Measurements from ENCODE around the gene LHPP.

The LHPP gene

GRCh38 chr10:124645467-124646095, 184.0 kb downstream of the LHPP start:
- Histone ChIP-seq H3K9me3 (ENCODE audit: control insufficient read depth, insufficient read depth, low read length) (no peaks in the 10 kb centered on the region), H3K4me1 (ENCODE audit: control insufficient read depth, low read length) (peaks cover 50% of the 10 kb centered on the region), H3K9me2 (replicated peaks; ENCODE audit: control insufficient read depth, low read length) (no peaks in the 10 kb centered on the region), H3K79me2 (ENCODE audit: control insufficient read depth, low read length) (peaks cover 72% of the 10 kb centered on the region), H4K20me1 (ENCODE audit: control insufficient read depth, insufficient read depth, low read depth, low read length) (peaks cover 7% of the 10 kb centered on the region; the same call in 1 of the 2 replicates), H3K36me3 (ENCODE audit: control insufficient read depth, low read length) (peaks cover 12% of the 10 kb centered on the region), H3K27me3 (ENCODE audit: control insufficient read depth, low read length) (no peaks in the 10 kb centered on the region), H3K4me3 (ENCODE audit: low read length) (no peak overlapping the region), H3F3A (ENCODE audit: control insufficient read depth, insufficient read depth) (no peaks in the 10 kb centered on the region), H3K4me2 (ENCODE audit: low read length) (no peak overlapping the region), H3K27ac (ENCODE audit: low read depth, low read length) (no peak overlapping the region)
- TF ChIP-seq EZH2phosphoT487 (IDR thresholded peaks at IDR 0.05; ENCODE audit: borderline replicate concordance, low read length) (no peak), CTCF (IDR thresholded peaks at IDR 0.05; ENCODE audit: low read depth, low read length, poor library complexity, severe bottlenecking) (no peak)

- Histone ChIP-seq H4K20me1 (ENCODE audit: control insufficient read depth, insufficient read depth, low read depth, low read length) (peaks cover 7% of the 10 kb centered on the region; the same call in 1 of the 2 replicates), H3K9me2 (replicated peaks; ENCODE audit: control insufficient read depth, low read length) (no peaks in the 10 kb centered on the region), H3K27ac (ENCODE audit: low read depth, low read length) (no peak overlapping the region), H3K27me3 (ENCODE audit: control insufficient read depth, low read length) (no peaks in the 10 kb centered on the region), H3K4me1 (ENCODE audit: control insufficient read depth, low read length) (peaks cover 47% of the 10 kb centered on the region), H3F3A (ENCODE audit: control insufficient read depth, insufficient read depth) (no peaks in the 10 kb centered on the region), H3K4me2 (ENCODE audit: low read length) (no peak overlapping the region), H3K36me3 (ENCODE audit: control insufficient read depth, low read length) (peaks cover 12% of the 10 kb centered on the region), H3K4me3 (ENCODE audit: low read length) (no peak overlapping the region), H3K9me3 (ENCODE audit: control insufficient read depth, insufficient read depth, low read length) (no peaks in the 10 kb centered on the region), H3K79me2 (ENCODE audit: control insufficient read depth, low read length) (peaks cover 63% of the 10 kb centered on the region)
- TF ChIP-seq EZH2phosphoT487 (IDR thresholded peaks at IDR 0.05; ENCODE audit: borderline replicate concordance, low read length) = no peak
- TF ChIP-seq CTCF (IDR thresholded peaks at IDR 0.05; ENCODE audit: low read depth, low read length, poor library complexity, severe bottlenecking) = no peak
These were observed 185.1 kb downstream of the LHPP start for GRCh38 chr10:124646483-124647352.

- Histone ChIP-seq H3K4me1 (ENCODE audit: control insufficient read depth, low read length) (peaks cover 48% of the 10 kb centered on the region), H4K20me1 (ENCODE audit: control insufficient read depth, insufficient read depth, low read depth, low read length) (peaks cover 7% of the 10 kb centered on the region; the same call in 1 of the 2 replicates), H3K4me2 (ENCODE audit: low read length) (peak overlapping the region; percentile 59), H3K27ac (ENCODE audit: low read depth, low read length) (peak overlapping the region; percentile 8; the same call in 1 of the 2 replicates), H3K79me2 (ENCODE audit: control insufficient read depth, low read length) (peaks cover 66% of the 10 kb centered on the region), H3K9me3 (ENCODE audit: control insufficient read depth, insufficient read depth, low read length) (no peaks in the 10 kb centered on the region), H3K4me3 (ENCODE audit: low read length) (peak overlapping the region; percentile 53), H3K36me3 (ENCODE audit: control insufficient read depth, low read length) (peaks cover 15% of the 10 kb centered on the region), H3F3A (ENCODE audit: control insufficient read depth, insufficient read depth) (no peaks in the 10 kb centered on the region), H3K9me2 (replicated peaks; ENCODE audit: control insufficient read depth, low read length) (no peaks in the 10 kb centered on the region), H3K27me3 (ENCODE audit: control insufficient read depth, low read length) (no peaks in the 10 kb centered on the region)
- TF ChIP-seq EZH2phosphoT487 (IDR thresholded peaks at IDR 0.05; ENCODE audit: borderline replicate concordance, low read length) (no peak), CTCF (IDR thresholded peaks at IDR 0.05; ENCODE audit: low read depth, low read length, poor library complexity, severe bottlenecking) (peak; percentile 55)
These were observed 186.0 kb downstream of the LHPP start for GRCh38 chr10:124647421-124648130.
